ENCODE results near the gene SFN. TPM values are rescaled to one million over a fixed set of nuclear protein-coding genes. Genes with fewer than 3 reads are reported as not detected.
A peak's percentile ranks its signal among the peaks of the same experiment; 100 is the strongest.

The SFN gene
- total and polyA plus RNA-seq, 2 of the 13 experiments (the other 11 are each of a cell fraction or from before 2014, with no cell fraction given), result 4.3 to 5.6 TPM

GRCh38 chr1:26862781-26863684, at the start of gene SFN (continued):
- peak; percentile 72; the same call in 1 of the 2 replicates for TF ChIP-seq ZBTB46 (CRISPR knock-in tag; IDR thresholded peaks at IDR 0.05; ENCODE audit: borderline replicate concordance)
- 0 out of 2 replicates have a peak, but pooled peaks have one; percentile 19 for TF ChIP-seq ELF3 (CRISPR knock-in tag; IDR thresholded peaks at IDR 0.05)
- no peak for TF ChIP-seq ZNF333 (CRISPR knock-in tag; IDR thresholded peaks at IDR 0.05; ENCODE audit: borderline replicate concordance)
- TF ChIP-seq SOX13 (IDR thresholded peaks at IDR 0.05), result no peak
- TF ChIP-seq SOX13 (CRISPR knock-in tag; conservative IDR thresholded peaks at IDR 0.05 in 1 of 2, IDR thresholded peaks at IDR 0.05 in 1 of 2), result peak in 1 of 2 experiments; percentile 13; a peak in 1 of 4 replicates
- TF ChIP-seq ASH2L (IDR thresholded peaks at IDR 0.05; ENCODE audit: insufficient read length, low read depth, low read length), result no peak
- peak; percentile 94 for TF ChIP-seq ZEB1 (IDR thresholded peaks at IDR 0.05; ENCODE audit: insufficient replicate concordance, low read depth)
- no peak for TF ChIP-seq FOXO1 (CRISPR knock-in tag; IDR thresholded peaks at IDR 0.05)
- no peak for TF ChIP-seq HDAC1 (CRISPR knock-in tag; IDR thresholded peaks at IDR 0.05)
- TF ChIP-seq THAP11 (CRISPR knock-in tag; IDR thresholded peaks at IDR 0.05), result peak; percentile 41; the same call in 1 of the 2 replicates
- TF ChIP-seq FOXA3 (CRISPR knock-in tag; IDR thresholded peaks at IDR 0.05), result 0 out of 2 replicates have a peak, but pooled peaks have one; percentile 12
- no peak for TF ChIP-seq DNMT3B (CRISPR knock-in tag; conservative IDR thresholded peaks at IDR 0.05)
- peak; percentile 41; the same call in 1 of the 2 replicates for TF ChIP-seq ARID4A (CRISPR knock-in tag; IDR thresholded peaks at IDR 0.05; ENCODE audit: borderline replicate concordance)
- no peak for TF ChIP-seq ZFAT (CRISPR knock-in tag; conservative IDR thresholded peaks at IDR 0.05)
- no peak for TF ChIP-seq PAF1 (CRISPR knock-in tag; IDR thresholded peaks at IDR 0.05)
- no peak for TF ChIP-seq ZNF20 (CRISPR knock-in tag; IDR thresholded peaks at IDR 0.05)
- TF ChIP-seq HBP1 (CRISPR knock-in tag; IDR thresholded peaks at IDR 0.05; ENCODE audit: low read depth), result no peak
- no peak for TF ChIP-seq POLR2AphosphoS2 (IDR thresholded peaks at IDR 0.05; ENCODE audit: low read depth, low read length)
- TF ChIP-seq IRX3 (CRISPR knock-in tag; IDR thresholded peaks at IDR 0.05; ENCODE audit: borderline replicate concordance, low read depth), result no peak
- TF ChIP-seq TEAD2 (CRISPR knock-in tag; IDR thresholded peaks at IDR 0.05), result no peak
- TF ChIP-seq SRY (CRISPR knock-in tag; IDR thresholded peaks at IDR 0.05), result no peak
- TF ChIP-seq WIZ (CRISPR knock-in tag; IDR thresholded peaks at IDR 0.05), result no peak
- TF ChIP-seq RBAK (CRISPR knock-in tag; IDR thresholded peaks at IDR 0.05), result no peak

Measured in HepG2 (cell line).